Activated naive CD8-positive, alpha-beta T cell treated with anti-CD3 and anti-CD28 coated beads for 36 hours (primary cell): ENCODE data around the gene ANKRD62. TPM values are rescaled to one million over a fixed set of nuclear protein-coding genes. Genes with fewer than 3 reads are reported as not detected.
"Not testable (repeated sequence)": the region's sequence is repeated elsewhere in the genome, so short reads cannot be mapped to it uniquely, and the experiment has no call there.

Experiments used
- DNase-seq: peaks from one replicate; pipeline ENCODE4 v3.0.0; 2021
- H3K27ac Mint-ChIP-seq: one replicate; pipeline ENCODE4 v1.8.0; 2022; ENCODE audit warnings: mild to moderate bottlenecking, moderate library complexity, mixed read lengths
- H3K27me3 Mint-ChIP-seq: one replicate; pipeline ENCODE4 v1.8.0; 2022; ENCODE audit warnings: mild to moderate bottlenecking, mixed read lengths
- H3K36me3 Mint-ChIP-seq: one replicate; pipeline ENCODE4 v1.8.0; 2021; ENCODE audit warnings: mild to moderate bottlenecking, mixed read lengths
- H3K4me1 Mint-ChIP-seq: one replicate; pipeline ENCODE4 v1.8.0; 2021; ENCODE audit warnings: mixed read lengths
- H3K4me3 Mint-ChIP-seq: one replicate; pipeline ENCODE4 v1.8.0; 2022; ENCODE audit warnings: mild to moderate bottlenecking, moderate library complexity, mixed read lengths
- H3K9me3 Mint-ChIP-seq: one replicate; pipeline ENCODE4 v1.8.0; 2022; ENCODE audit warnings: mixed read lengths
- total RNA-seq, 2 experiments: library from RNA; stranded (reverse); gene quantifications; one replicate each; pipeline ENCODE4 v1.2.3, GENCODE V29; 2021

The ANKRD62 gene
- total RNA-seq, 2 experiments from 2014 or later = not detected

GRCh38 chr18:12059334-12060181, 34.1 kb upstream of the ANKRD62 start:
- H3K9me3 Mint-ChIP-seq = no peaks in the 10 kb centered on the region
- no peak overlapping the region for H3K27ac Mint-ChIP-seq
- no peaks in the 10 kb centered on the region for H3K4me1 Mint-ChIP-seq
- H3K4me3 Mint-ChIP-seq = no peak overlapping the region
- no peaks in the 10 kb centered on the region for H3K27me3 Mint-ChIP-seq
- no peak for DNase-seq
- no peaks in the 10 kb centered on the region for H3K36me3 Mint-ChIP-seq

- Mint-ChIP-seq H3K4me3 (no peak overlapping the region), H3K9me3 (no peaks in the 10 kb centered on the region), H3K4me1 (no peaks in the 10 kb centered on the region), H3K36me3 (no peaks in the 10 kb centered on the region), H3K27ac (no peak overlapping the region), H3K27me3 (no peaks in the 10 kb centered on the region)
- no peak for DNase-seq
Observed at GRCh38 chr18:12060182-12060870, 33.3 kb upstream of the ANKRD62 start.

- Mint-ChIP-seq H3K27me3 (no peaks in the 10 kb centered on the region), H3K9me3 (no peaks in the 10 kb centered on the region), H3K4me3 (no peak overlapping the region), H3K36me3 (no peaks in the 10 kb centered on the region), H3K4me1 (no peaks in the 10 kb centered on the region), H3K27ac (no peak overlapping the region)
- no peak for DNase-seq
Observed at GRCh38 chr18:12061685-12062084, 32.0 kb upstream of the ANKRD62 start.

- Mint-ChIP-seq H3K27ac (no peak overlapping the region), H3K9me3 (no peaks in the 10 kb centered on the region), H3K4me3 (no peak overlapping the region), H3K27me3 (no peaks in the 10 kb centered on the region), H3K4me1 (no peaks in the 10 kb centered on the region), H3K36me3 (no peaks in the 10 kb centered on the region)
- DNase-seq = no peak
Observed at GRCh38 chr18:12062974-12063373, 30.7 kb upstream of the ANKRD62 start.

- H3K4me1 Mint-ChIP-seq = no peaks in the 10 kb centered on the region
- H3K4me3 Mint-ChIP-seq = no peak overlapping the region
- H3K27me3 Mint-ChIP-seq = peaks cover 7% of the 10 kb centered on the region
- no peak for DNase-seq
- no peaks in the 10 kb centered on the region for H3K9me3 Mint-ChIP-seq
- H3K27ac Mint-ChIP-seq = no peak overlapping the region
- no peaks in the 10 kb centered on the region for H3K36me3 Mint-ChIP-seq
Observed at GRCh38 chr18:12064086-12064763, 29.4 kb upstream of the ANKRD62 start.

DNA sequence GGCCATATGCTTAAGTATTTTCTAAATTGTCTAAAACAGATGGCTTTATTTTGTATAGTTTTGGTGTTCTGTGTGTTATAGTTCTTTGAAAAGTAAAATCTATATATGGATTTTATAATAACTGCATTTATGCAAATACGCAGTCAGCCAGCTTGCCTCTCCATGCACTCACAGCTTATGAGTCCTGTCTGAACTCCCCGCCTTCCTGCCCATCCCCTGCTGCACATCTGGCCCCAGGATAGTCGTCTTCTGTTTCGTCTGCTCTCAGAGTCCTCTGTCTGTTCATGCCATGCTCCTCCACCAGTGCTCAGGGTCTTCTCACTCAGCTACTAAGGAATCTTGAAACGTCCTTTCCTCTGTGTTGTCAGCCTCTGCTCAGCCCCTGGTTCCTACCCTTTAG, 28.2 kb upstream of the ANKRD62 start:
- DNase-seq = no peak
- Mint-ChIP-seq H3K27me3 (peaks cover 10% of the 10 kb centered on the region), H3K36me3 (no peaks in the 10 kb centered on the region), H3K27ac (no peak overlapping the region), H3K9me3 (no peaks in the 10 kb centered on the region), H3K4me3 (no peak overlapping the region), H3K4me1 (no peaks in the 10 kb centered on the region)

GRCh38 chr18:12066910-12067511, 26.6 kb upstream of the ANKRD62 start:
- Mint-ChIP-seq H3K36me3 (no peaks in the 10 kb centered on the region), H3K27me3 (peaks cover 16% of the 10 kb centered on the region), H3K9me3 (no peaks in the 10 kb centered on the region), H3K4me3 (no peak overlapping the region), H3K4me1 (no peaks in the 10 kb centered on the region), H3K27ac (no peak overlapping the region)
- no peak for DNase-seq

GRCh38 chr18:12067671-12068070, 26.0 kb upstream of the ANKRD62 start:
- no peak for DNase-seq
- Mint-ChIP-seq H3K9me3 (no peaks in the 10 kb centered on the region), H3K4me1 (no peaks in the 10 kb centered on the region), H3K4me3 (no peak overlapping the region), H3K27ac (no peak overlapping the region), H3K27me3 (peaks cover 16% of the 10 kb centered on the region), H3K36me3 (no peaks in the 10 kb centered on the region)

DNA sequence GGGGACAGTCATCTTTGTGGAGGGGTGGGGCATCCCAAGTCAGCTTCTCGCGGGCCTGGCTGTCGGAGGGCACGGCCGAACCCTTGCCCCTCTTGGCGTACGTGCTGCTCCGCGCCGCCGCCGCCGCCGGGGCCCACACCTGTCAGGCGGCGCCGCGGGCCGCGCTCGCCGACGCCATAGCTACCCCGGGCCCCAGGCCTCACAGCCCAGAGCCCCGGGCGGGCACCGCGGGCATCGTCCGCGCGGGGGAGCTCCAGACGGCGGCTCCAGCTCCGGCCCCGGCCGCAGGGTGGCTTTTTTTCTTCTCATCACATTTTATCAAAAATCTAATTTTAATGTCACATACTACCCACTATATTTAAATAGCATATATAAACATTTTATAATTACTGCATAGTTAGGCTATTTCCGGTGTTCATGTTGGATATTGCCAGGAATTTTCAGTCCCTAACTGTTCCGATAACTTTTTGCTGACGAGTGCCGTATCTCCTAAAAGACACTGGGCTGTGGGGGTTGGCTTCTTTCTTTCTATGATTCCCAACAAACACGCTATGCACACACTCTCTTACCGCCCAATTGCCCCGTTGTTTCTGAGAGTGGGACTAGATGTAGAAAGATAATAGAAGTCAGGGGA, 25.2 kb upstream of the ANKRD62 start:
- peaks cover 21% of the 10 kb centered on the region for H3K27me3 Mint-ChIP-seq
- not testable (repeated sequence) for H3K36me3 Mint-ChIP-seq, H3K27ac Mint-ChIP-seq, H3K9me3 Mint-ChIP-seq, H3K4me1 Mint-ChIP-seq, H3K4me3 Mint-ChIP-seq
- peak; percentile 17 for DNase-seq

- Mint-ChIP-seq H3K9me3 (no peaks in the 10 kb centered on the region), H3K27me3 (peaks cover 23% of the 10 kb centered on the region), H3K36me3 (no peaks in the 10 kb centered on the region), H3K27ac (no peak overlapping the region), H3K4me1 (no peaks in the 10 kb centered on the region), H3K4me3 (no peak overlapping the region)
- DNase-seq = no peak
Observed at GRCh38 chr18:12068950-12069320, 24.7 kb upstream of the ANKRD62 start.

DNA sequence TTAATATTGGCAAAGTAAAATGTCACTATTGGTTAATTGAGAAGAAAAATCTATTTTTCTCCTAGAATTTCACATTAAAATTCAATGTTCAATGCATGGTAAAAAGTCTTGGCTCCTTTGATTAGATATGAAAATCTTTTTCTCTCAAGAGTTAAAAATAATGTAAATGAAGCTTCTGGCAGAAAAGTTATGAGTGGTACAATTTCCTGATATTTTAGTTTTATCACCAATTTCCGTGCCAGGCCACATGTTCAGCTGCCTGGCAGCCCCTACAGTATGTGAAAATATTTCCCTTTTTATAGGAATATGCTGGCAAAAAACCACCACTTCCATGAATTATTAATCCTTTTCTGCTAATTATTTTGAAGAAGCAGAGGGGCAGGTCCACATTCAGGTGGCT, 22.6 kb upstream of the ANKRD62 start:
- H3K9me3 Mint-ChIP-seq, H3K36me3 Mint-ChIP-seq, H3K4me1 Mint-ChIP-seq, H3K27ac Mint-ChIP-seq, H3K4me3 Mint-ChIP-seq, DNase-seq: not testable (repeated sequence)
- peaks cover 33% of the 10 kb centered on the region for H3K27me3 Mint-ChIP-seq

- Mint-ChIP-seq H3K36me3 (no peaks in the 10 kb centered on the region), H3K4me1 (no peaks in the 10 kb centered on the region), H3K27ac (no peak overlapping the region), H3K9me3 (no peaks in the 10 kb centered on the region), H3K27me3 (peaks cover 38% of the 10 kb centered on the region), H3K4me3 (no peak overlapping the region)
- DNase-seq = no peak
Observed at GRCh38 chr18:12072996-12073395, 20.6 kb upstream of the ANKRD62 start.

GRCh38 chr18:12074736-12075135, 18.9 kb upstream of the ANKRD62 start:
- H3K9me3 Mint-ChIP-seq = no peaks in the 10 kb centered on the region
- no peaks in the 10 kb centered on the region for H3K4me1 Mint-ChIP-seq
- H3K36me3 Mint-ChIP-seq = no peaks in the 10 kb centered on the region
- H3K27ac Mint-ChIP-seq = no peak overlapping the region
- no peak for DNase-seq
- no peak overlapping the region for H3K4me3 Mint-ChIP-seq
- H3K27me3 Mint-ChIP-seq = peaks cover 33% of the 10 kb centered on the region

- Mint-ChIP-seq H3K4me1 (no peaks in the 10 kb centered on the region), H3K36me3 (no peaks in the 10 kb centered on the region), H3K27me3 (peaks cover 29% of the 10 kb centered on the region), H3K4me3 (no peak overlapping the region), H3K27ac (no peak overlapping the region), H3K9me3 (no peaks in the 10 kb centered on the region)
- DNase-seq = no peak
Observed at GRCh38 chr18:12076424-12077140, 17.1 kb upstream of the ANKRD62 start.
